Effector memory CD4-positive, alpha-beta T cell (primary cell): ENCODE data around the gene FHL1.
A peak's percentile ranks its signal among the peaks of the same experiment; 100 is the strongest.

ENCODE experiments used
- DNase-seq, 3 donors: peaks; one replicate each; pipeline ENCODE4 v3.0.0-alpha.2; 2020
- H3K27ac ChIP-seq: 2 replicates; pipeline ENCODE4 v1.7.0; 2013; ENCODE audit warnings: mild to moderate bottlenecking, low read length, moderate library complexity; ENCODE audit not compliant: insufficient read depth, poor library complexity, severe bottlenecking
- H3K27me3 ChIP-seq: replicated peaks from 2 replicates; pipeline ENCODE4 v1.7.0; 2013; ENCODE audit warnings: mild to moderate bottlenecking, low read length; ENCODE audit not compliant: insufficient read depth, control insufficient read depth, poor library complexity, severe bottlenecking
- H3K36me3 ChIP-seq: 2 replicates; pipeline ENCODE4 v1.7.0; 2013; ENCODE audit warnings: mild to moderate bottlenecking, low read length, moderate library complexity; ENCODE audit not compliant: control insufficient read depth, insufficient read depth
- H3K4me1 ChIP-seq: 2 replicates; pipeline ENCODE4 v1.7.0; 2013; ENCODE audit warnings: low read length, mild to moderate bottlenecking; ENCODE audit not compliant: control insufficient read depth, insufficient read depth, poor library complexity, severe bottlenecking
- H3K4me3 ChIP-seq: 2 replicates; pipeline ENCODE4 v1.7.0; 2013; ENCODE audit warnings: low read length, low read depth, mild to moderate bottlenecking; ENCODE audit not compliant: insufficient read depth, poor library complexity, severe bottlenecking
- H3K9me3 ChIP-seq: 2 replicates; pipeline ENCODE4 v1.7.0; 2013; ENCODE audit warnings: mild to moderate bottlenecking, low read length, moderate library complexity; ENCODE audit not compliant: control insufficient read depth

FHL1 gene

DNA sequence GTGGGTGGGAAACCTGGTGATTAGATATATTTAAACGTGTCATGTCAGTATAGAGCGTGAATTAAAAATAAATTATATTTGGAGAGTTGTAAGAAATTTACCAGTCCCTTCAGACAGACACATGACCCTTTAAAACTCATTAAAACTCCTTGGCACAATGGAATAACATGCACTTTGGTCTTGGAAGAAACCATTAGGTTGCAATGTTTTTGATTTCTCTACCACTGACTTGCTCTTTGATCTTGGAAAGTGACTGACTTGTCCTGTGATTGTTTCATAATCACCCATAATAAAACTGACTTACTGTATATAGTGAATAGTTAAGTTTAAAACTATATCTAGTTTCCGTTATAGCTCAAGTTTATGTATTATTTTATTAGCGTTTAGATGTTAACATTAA, 35.8 kb downstream of the FHL1 start:
- Histone ChIP-seq H3K9me3 (no peaks in the 10 kb centered on the region), H3K27ac (no peak overlapping the region), H3K4me3 (no peak overlapping the region), H3K27me3 (no peaks in the 10 kb centered on the region), H3K4me1 (no peaks in the 10 kb centered on the region), H3K36me3 (no peaks in the 10 kb centered on the region)
- no peak for DNase-seq

DNA sequence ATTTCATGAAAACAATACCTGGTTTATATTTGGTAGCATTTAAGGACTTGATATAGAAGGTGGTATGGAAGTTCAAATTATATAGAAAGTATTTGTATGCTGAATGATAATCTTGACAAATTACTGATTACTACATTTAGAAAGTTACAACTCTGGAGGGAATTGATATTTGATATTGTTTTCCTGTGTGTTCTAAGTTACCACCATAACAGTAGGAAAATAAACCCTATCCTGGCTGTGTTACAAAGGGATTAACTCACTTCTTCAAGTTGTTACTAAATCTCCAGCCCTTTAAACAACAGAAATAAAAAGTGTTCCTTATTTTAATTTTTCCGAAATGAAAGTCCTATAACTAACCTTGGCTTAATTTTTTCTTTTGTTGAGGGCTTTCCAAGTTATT, 36.6 kb downstream of the FHL1 start:
- H3K4me3 ChIP-seq, result no peak overlapping the region
- no peaks in the 10 kb centered on the region for H3K9me3 ChIP-seq
- H3K27me3 ChIP-seq, result no peaks in the 10 kb centered on the region
- H3K4me1 ChIP-seq, result no peaks in the 10 kb centered on the region
- DNase-seq, result no peak
- H3K36me3 ChIP-seq, result no peaks in the 10 kb centered on the region
- H3K27ac ChIP-seq, result no peak overlapping the region

DNA sequence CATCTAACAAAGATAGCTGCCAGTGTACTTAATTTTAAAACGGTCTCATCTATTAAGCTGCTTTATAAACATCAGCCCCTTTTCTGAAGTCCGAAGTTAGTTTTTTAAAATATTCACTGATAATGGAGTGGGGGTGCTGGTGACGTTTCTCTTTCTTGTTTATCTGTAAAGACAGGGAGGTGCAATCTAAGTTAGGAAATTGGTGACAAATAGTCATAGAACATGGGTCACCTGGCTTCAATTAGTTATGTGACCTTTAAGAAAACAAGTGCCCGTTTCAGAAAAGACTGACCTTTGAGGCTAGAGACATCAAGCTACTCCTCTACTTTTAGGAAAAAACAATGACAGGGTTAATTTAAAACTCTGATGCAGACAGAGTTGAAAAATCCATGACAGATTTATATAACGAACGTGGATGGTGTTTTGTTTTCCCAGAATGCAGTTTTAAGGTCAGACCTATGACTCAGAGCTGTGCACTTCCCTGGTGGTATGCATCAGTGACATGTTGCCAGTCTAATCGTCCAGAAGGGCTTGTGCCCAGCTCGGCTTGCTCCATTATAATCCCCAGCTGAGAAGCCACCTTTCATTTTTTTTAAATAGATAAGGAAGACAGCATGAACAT, 38.2 kb downstream of the FHL1 start:
- Histone ChIP-seq H3K4me3 (no peak overlapping the region), H3K27ac (no peak overlapping the region), H3K4me1 (no peaks in the 10 kb centered on the region), H3K36me3 (no peaks in the 10 kb centered on the region), H3K27me3 (no peaks in the 10 kb centered on the region), H3K9me3 (no peaks in the 10 kb centered on the region)
- DNase-seq, result no peak

DNA sequence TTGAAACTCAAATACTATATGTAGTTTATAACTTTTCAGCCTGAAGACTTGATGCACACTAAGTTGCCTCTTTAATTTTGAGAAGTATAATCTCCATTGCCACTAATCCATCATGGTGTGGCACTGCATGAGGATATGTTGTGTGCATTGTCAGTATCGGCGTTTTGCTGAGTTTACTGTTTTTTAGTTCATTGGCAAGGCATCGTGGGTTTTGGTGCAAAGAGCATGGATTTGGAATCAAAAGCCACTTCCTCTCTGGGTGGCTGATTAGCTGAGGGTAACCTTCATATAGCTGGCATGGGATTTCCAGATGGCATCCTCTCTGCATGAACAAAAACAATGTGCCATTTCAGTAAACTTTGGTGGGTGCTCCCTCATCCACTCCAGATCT, 38.7 kb downstream of the FHL1 start:
- Histone ChIP-seq H3K9me3 (no peaks in the 10 kb centered on the region), H3K4me3 (no peak overlapping the region), H3K27ac (no peak overlapping the region), H3K27me3 (no peaks in the 10 kb centered on the region), H3K36me3 (no peaks in the 10 kb centered on the region), H3K4me1 (peaks cover under 1% of the 10 kb centered on the region)
- no peak for DNase-seq

DNA sequence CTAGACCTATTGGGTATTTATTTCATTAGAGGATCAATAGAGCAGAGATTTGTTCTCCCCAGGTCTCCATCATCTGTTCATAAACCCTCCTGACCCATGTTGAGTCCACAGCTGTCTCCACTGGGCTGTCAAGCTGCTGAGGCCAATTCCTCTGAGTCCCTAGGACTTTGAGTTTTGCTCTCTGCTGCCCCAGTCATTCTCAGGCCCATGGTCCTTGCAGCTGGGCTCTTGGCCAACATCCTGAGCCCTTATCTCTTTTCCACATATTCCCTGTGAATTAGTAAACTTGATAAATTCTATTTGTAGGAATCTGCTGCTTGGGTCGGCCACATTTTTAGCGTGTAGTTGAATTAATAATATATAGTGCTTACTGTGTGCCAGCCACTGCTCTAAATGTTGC, 41.9 kb downstream of the FHL1 start:
- no peaks in the 10 kb centered on the region for H3K27me3 ChIP-seq
- no peaks in the 10 kb centered on the region for H3K36me3 ChIP-seq
- no peak overlapping the region for H3K4me3 ChIP-seq
- DNase-seq, result no peak
- H3K4me1 ChIP-seq, result peaks cover 8% of the 10 kb centered on the region
- H3K9me3 ChIP-seq, result no peaks in the 10 kb centered on the region
- no peak overlapping the region for H3K27ac ChIP-seq

DNA sequence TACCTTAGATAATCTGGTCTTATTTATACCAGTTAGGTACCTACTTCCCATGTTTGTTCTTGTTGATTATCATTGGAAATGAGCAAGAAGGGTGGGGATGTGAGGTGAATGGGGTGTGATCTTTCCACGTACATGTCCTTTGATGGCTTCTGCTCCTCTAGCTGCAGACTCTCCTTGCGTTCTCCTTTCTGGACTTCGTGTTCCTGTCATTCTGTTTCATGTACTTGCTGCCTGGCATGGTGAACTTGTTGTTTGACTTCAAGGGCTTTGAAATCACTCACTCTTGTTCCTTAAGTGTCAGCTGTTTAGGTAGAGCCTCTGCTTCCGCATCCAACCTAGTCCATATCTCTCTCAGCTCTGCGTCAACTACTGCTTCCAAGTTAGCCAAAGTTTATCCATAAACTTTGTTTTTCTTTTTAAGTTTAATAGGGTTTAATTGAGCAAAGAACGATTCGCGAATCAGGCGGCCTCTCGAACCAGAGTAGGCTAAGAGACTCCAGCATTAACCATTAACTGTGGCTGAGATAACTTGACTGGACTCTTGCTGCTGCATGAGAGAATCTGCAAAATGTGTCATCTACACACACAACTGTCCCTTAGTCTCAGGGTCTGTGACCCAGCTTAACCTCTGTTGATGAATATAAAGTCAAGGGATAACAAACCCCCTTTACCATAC, 42.8 kb downstream of the FHL1 start:
- Histone ChIP-seq H3K36me3 (no peaks in the 10 kb centered on the region), H3K9me3 (no peaks in the 10 kb centered on the region), H3K27me3 (no peaks in the 10 kb centered on the region), H3K4me1 (peaks cover 8% of the 10 kb centered on the region), H3K4me3 (no peak overlapping the region), H3K27ac (no peak overlapping the region)
- no peak for DNase-seq

DNA sequence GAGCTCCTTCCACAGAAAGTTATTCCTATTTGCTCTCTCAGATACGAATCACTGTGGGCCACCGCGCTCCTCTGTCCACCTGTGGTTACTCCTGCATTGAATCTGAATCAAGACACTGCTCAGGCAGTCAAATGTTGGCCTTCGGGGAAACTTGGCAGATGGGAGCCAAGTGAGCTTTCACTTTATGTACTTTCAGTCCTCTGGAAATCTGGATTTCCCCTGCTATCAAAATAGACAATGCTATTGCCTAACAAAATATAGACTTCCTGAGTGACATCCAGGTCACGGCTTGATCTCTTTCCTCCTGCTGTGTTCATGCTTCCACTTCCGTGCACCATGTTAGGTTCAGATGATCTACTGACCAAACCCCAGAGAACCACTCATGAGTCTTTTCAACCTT, 43.8 kb downstream of the FHL1 start:
- no peak for DNase-seq
- peaks cover 8% of the 10 kb centered on the region for H3K4me1 ChIP-seq

DNA sequence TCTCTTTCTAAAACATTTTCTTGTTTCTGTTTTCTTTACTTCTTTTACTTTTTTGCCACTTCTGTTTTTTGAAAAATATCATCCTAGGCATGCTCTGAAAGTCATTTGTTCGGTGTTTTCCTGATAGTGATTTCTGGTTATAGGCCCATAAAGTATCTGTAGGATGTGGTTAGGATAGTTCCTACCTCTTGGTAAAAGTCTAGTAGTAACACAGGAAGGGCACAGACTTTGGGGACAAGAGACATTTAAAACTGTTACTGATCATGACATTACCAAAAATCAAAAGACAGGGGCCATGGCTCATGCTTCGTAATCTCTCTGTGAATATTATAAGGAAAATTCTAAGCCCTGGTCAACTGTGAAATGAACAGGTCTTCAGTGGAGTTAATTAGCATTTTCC, 44.8 kb downstream of the FHL1 start:
- H3K27me3 ChIP-seq, result no peaks in the 10 kb centered on the region
- no peaks in the 10 kb centered on the region for H3K36me3 ChIP-seq
- H3K9me3 ChIP-seq, result no peaks in the 10 kb centered on the region
- DNase-seq, result no peak
- H3K27ac ChIP-seq, result peak overlapping the region; percentile 11
- H3K4me1 ChIP-seq, result peaks cover 8% of the 10 kb centered on the region
- H3K4me3 ChIP-seq, result no peak overlapping the region

More for the DNA sequence above, 43.8 kb downstream of the FHL1 start:
- no peaks in the 10 kb centered on the region for H3K36me3 ChIP-seq
- no peak overlapping the region for H3K27ac ChIP-seq
- H3K9me3 ChIP-seq, result no peaks in the 10 kb centered on the region
- H3K27me3 ChIP-seq, result no peaks in the 10 kb centered on the region
- H3K4me3 ChIP-seq, result no peak overlapping the region

DNA sequence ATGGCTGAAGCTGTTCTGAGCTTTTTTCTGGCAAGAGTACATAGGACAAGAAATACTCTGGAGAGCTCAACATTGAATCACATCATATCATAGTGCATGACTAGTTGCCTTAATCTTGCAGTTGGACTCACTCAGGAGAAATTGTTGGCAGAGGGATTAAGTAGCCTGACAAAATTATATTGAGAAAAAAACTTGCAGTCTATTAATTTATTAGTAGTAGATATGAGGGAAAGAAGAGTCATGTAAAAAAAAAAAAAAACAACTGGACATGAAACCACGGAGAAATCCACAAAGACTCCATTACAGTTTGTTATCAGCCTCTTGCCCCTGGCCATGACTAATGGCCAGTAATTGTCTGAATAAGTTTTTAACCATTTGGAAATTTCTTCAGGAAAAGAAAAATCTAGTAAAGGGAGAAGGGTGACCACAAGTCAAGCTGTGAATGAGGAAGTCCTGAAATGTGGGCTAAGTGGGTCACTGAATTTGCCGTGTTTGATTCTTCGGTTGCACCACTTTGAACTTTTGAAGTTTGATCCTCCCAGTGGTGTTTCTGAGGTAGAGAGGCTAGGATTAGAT, 45.6 kb downstream of the FHL1 start:
- no peaks in the 10 kb centered on the region for H3K27me3 ChIP-seq
- no peak for DNase-seq
- no peak overlapping the region for H3K27ac ChIP-seq
- no peaks in the 10 kb centered on the region for H3K36me3 ChIP-seq
- H3K9me3 ChIP-seq, result no peaks in the 10 kb centered on the region
- H3K4me1 ChIP-seq, result peaks cover 8% of the 10 kb centered on the region
- no peak overlapping the region for H3K4me3 ChIP-seq

DNA sequence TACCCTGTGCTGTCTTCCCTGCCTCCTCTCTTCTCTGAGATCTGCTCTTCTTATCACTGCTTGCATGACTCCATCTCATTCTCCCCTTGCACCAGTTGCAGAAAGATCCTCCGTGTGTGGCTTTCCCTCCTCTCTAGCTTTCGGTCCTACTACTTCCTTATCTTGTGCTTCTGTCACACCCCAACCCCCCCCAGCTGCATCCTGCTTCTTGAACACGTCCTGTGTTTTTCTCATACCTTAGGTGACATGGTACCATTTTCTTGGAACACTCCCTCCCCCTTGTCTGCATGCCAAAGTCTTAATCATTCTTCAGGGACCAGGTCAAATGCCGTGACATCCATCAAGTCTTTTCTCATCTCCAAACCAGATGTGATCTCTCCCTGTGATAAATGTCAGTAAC, 46.4 kb downstream of the FHL1 start:
- Histone ChIP-seq H3K36me3 (no peaks in the 10 kb centered on the region), H3K27me3 (no peaks in the 10 kb centered on the region), H3K9me3 (no peaks in the 10 kb centered on the region), H3K4me1 (peaks cover 8% of the 10 kb centered on the region), H3K27ac (no peak overlapping the region), H3K4me3 (no peak overlapping the region)
- DNase-seq, result no peak
